ENCODE results near the gene CRACR2A.

Gene CRACR2A

DNA sequence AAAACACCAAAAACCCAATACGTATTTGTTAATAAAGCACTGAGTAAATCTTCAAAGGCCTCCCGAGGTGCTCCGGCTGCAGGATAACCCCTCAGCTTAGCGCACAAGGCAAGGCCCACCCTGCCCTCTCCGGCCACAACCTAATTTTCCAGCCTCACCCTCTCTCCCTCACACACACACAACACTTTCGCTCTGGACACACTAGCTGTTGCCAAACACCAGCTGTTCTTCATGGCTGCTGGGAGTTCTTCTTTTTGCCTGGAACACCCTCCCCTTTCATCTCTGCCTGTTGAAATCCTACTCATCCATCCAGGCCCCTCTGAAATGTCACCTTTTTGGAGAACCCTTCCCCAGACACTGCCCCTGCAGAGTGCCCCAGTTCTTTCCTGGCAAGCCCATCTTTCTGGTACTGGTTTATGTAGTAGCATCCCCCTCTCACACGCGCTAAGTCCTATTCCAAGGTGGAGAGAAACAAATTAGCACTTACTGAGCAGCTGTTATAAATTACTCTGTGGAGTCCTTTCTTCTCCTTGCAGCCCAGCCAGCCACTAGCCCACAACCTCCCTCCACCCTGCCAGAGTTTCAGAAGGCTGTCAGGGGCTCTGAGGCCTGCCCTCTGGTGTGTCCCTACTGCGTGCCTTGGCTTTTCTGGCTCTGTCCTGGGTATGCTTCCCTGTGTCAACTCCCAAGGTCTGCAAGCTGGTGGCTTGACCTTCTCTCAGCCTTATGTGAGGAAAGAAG is 805 bp upstream of the CRACR2A start:
- no peak for TF ChIP-seq TCF12 (IDR thresholded peaks at IDR 0.05; ENCODE audit: low read depth)
- TF ChIP-seq MAX (IDR thresholded peaks at IDR 0.05), result no peak

DNA sequence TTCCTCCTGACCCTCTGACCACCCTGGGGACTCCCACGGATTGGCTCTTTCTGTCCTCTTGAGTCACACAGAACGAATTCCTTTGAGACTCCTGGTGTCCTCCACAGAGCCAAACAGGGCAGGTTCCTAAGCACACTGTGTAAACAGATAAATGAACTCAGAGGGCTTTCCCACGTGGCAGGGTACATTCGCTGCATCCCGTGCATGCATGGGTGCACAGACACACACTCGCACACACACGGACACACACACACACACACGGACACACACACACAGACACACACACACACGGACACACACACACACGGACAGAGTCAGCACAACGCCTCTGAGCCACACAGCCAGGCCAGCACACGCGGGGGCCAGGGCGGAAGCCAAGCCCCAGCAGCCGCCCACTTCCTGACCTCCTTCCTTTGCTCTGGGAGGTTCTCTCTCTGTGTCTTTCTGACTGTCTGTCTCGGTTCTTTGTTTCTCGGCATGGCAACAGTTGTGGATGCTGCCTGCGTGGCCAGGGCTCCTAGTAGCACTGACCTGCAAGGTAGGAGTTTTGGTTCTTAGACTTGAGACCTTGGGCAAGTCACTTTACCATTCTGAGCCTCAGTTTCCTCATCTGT is 706 bp downstream of the CRACR2A start:
- TF ChIP-seq REST (IDR thresholded peaks at IDR 0.05; ENCODE audit: low read depth) (no peak), TAF1 (IDR thresholded peaks at IDR 0.05; ENCODE audit: low read depth) (no peak), YY1 (IDR thresholded peaks at IDR 0.05; ENCODE audit: low read depth) (no peak), CEBPB (IDR thresholded peaks at IDR 0.05) (no peak)

- TF ChIP-seq NFIC (IDR thresholded peaks at IDR 0.05) (no peak), RAD21 (IDR thresholded peaks at IDR 0.05; ENCODE audit: low read depth) (no peak), TEAD4 (IDR thresholded peaks at IDR 0.05) (no peak), TCF12 (IDR thresholded peaks at IDR 0.05; ENCODE audit: low read depth) (no peak), YY1 (IDR thresholded peaks at IDR 0.05; ENCODE audit: low read depth) (no peak), CEBPB (IDR thresholded peaks at IDR 0.05) (no peak), TAF1 (IDR thresholded peaks at IDR 0.05; ENCODE audit: low read depth) (no peak), EGR1 (IDR thresholded peaks at IDR 0.05) (no peak), MAX (IDR thresholded peaks at IDR 0.05) (no peak), EP300 (IDR thresholded peaks at IDR 0.05; ENCODE audit: borderline replicate concordance) (no peak), FOXM1 (IDR thresholded peaks at IDR 0.05; ENCODE audit: borderline replicate concordance, low read depth) (no peak), CREB1 (IDR thresholded peaks at IDR 0.05; ENCODE audit: low read depth) (no peak), REST (IDR thresholded peaks at IDR 0.05; ENCODE audit: low read depth) (no peak), ZBTB7A (IDR thresholded peaks at IDR 0.05; ENCODE audit: low read depth) (no peak)
- TF ChIP-seq, protein P1, sequence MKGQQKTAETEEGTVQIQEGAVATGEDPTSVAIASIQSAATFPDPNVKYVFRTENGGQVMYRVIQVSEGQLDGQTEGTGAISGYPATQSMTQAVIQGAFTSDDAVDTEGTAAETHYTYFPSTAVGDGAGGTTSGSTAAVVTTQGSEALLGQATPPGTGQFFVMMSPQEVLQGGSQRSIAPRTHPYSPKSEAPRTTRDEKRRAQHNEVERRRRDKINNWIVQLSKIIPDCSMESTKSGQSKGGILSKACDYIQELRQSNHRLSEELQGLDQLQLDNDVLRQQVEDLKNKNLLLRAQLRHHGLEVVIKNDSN (IDR thresholded peaks at IDR 0.05), result no peak
Measured at GRCh38 chr12:3751151-3752095, 1.5 kb downstream of the CRACR2A start.

DNA sequence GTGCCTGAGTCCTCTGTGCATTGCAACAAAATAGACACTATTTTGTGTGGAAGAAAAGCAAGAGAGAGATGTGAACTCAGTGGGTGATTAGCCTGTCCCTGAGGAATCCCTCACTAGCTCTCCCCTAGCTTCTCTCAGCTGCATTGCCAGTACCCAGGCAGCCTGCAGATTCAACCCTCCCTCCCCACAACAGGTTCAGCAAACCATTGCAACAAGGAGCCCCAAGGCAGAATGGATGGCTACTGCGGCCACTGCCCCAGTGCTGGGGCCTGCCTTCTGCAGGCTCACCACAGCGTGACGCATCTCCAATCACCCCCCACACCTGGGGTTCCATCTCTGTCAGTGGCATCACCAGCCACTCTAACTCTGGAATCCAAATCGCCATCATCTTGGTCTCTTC is 2.3 kb downstream of the CRACR2A start:
- TF ChIP-seq, protein P1 (IDR thresholded peaks at IDR 0.05), result no peak
- TF ChIP-seq NFIC (IDR thresholded peaks at IDR 0.05) (no peak), MAX (IDR thresholded peaks at IDR 0.05) (no peak)

GRCh38 chr12:3748620-3749019 is 4.3 kb downstream of the CRACR2A start:
- TF ChIP-seq TCF12 (IDR thresholded peaks at IDR 0.05; ENCODE audit: low read depth), result no peak
- TF ChIP-seq TAF1 (IDR thresholded peaks at IDR 0.05; ENCODE audit: low read depth), result no peak
- no peak for TF ChIP-seq YY1 (IDR thresholded peaks at IDR 0.05; ENCODE audit: low read depth)
- TF ChIP-seq EP300 (IDR thresholded peaks at IDR 0.05; ENCODE audit: borderline replicate concordance), result no peak
- TF ChIP-seq TEAD4 (IDR thresholded peaks at IDR 0.05), result no peak
- TF ChIP-seq, protein P1 (IDR thresholded peaks at IDR 0.05), result no peak
- TF ChIP-seq FOXM1 (IDR thresholded peaks at IDR 0.05; ENCODE audit: borderline replicate concordance, low read depth), result no peak
- no peak for TF ChIP-seq ZBTB7A (IDR thresholded peaks at IDR 0.05; ENCODE audit: low read depth)
- TF ChIP-seq NFIC (IDR thresholded peaks at IDR 0.05), result no peak
- TF ChIP-seq CEBPB (IDR thresholded peaks at IDR 0.05), result no peak
- TF ChIP-seq MAX (IDR thresholded peaks at IDR 0.05), result no peak
- TF ChIP-seq CREB1 (IDR thresholded peaks at IDR 0.05; ENCODE audit: low read depth), result no peak
- TF ChIP-seq RAD21 (IDR thresholded peaks at IDR 0.05; ENCODE audit: low read depth), result no peak
- no peak for TF ChIP-seq EGR1 (IDR thresholded peaks at IDR 0.05)

Measured in Ishikawa (cell line).